ENCODE measurements around the gene GLDC.
"Not testable (repeated sequence)": the region's sequence is repeated elsewhere in the genome, so short reads cannot be mapped to it uniquely, and the experiment has no call there.

Gene GLDC

GRCh38 chr9:6564360-6564759, 81.2 kb downstream of the GLDC start:
- no peak for DNase-seq

GRCh38 chr9:6562871-6563430, 82.6 kb downstream of the GLDC start:
- no peak for DNase-seq

- no peak for DNase-seq
These were observed 83.3 kb downstream of the GLDC start for GRCh38 chr9:6562201-6562600.

- no peak for DNase-seq
These were observed 87.5 kb downstream of the GLDC start for GRCh38 chr9:6557883-6558616.

GRCh38 chr9:6553866-6554265, 91.7 kb downstream of the GLDC start:
- no peak for DNase-seq

- DNase-seq = no peak
These were observed 92.9 kb downstream of the GLDC start for GRCh38 chr9:6552498-6553121.

- DNase-seq = no peak
These were observed 93.5 kb downstream of the GLDC start for GRCh38 chr9:6552033-6552432.

GRCh38 chr9:6551136-6551535, 94.4 kb downstream of the GLDC start:
- no peak for DNase-seq

- no peak for DNase-seq
These were observed 96.3 kb downstream of the GLDC start for GRCh38 chr9:6549106-6549800.

- no peak for DNase-seq
These were observed 100.4 kb downstream of the GLDC start for GRCh38 chr9:6545017-6545691.

GRCh38 chr9:6543204-6543603, 102.3 kb downstream of the GLDC start:
- DNase-seq = no peak

GRCh38 chr9:6542617-6543016, 102.9 kb downstream of the GLDC start:
- not testable (repeated sequence) for DNase-seq

GRCh38 chr9:6538666-6539071, 106.9 kb downstream of the GLDC start:
- DNase-seq = no peak

- no peak for DNase-seq
These were observed 109.9 kb downstream of the GLDC start for GRCh38 chr9:6535594-6535993.

GRCh38 chr9:6525326-6526045, 120.0 kb downstream of the GLDC start:
- no peak for DNase-seq

GRCh38 chr9:6522263-6522662, 123.3 kb downstream of the GLDC start:
- no peak for DNase-seq

GRCh38 chr9:6512085-6512657, 133.4 kb downstream of the GLDC start:
- no peak for DNase-seq

GRCh38 chr9:6506571-6506970, 139.0 kb downstream of the GLDC start:
- no peak for DNase-seq

GRCh38 chr9:6502399-6502798, 143.1 kb downstream of the GLDC start:
- no peak for DNase-seq

GRCh38 chr9:6501526-6502210, 143.9 kb downstream of the GLDC start:
- no peak for DNase-seq

GRCh38 chr9:6498982-6499381, 146.5 kb downstream of the GLDC start:
- DNase-seq = no peak

GRCh38 chr9:6495466-6495865, 150.1 kb downstream of the GLDC start:
- no peak for DNase-seq
